Spleen (tissue), 11 donors: ENCODE measurements around the gene DCTN4. TPM values are rescaled to one million over a fixed set of nuclear protein-coding genes. Genes with fewer than 3 reads are reported as not detected.

Source experiments
- DNase-seq: peaks from one replicate; pipeline ENCODE4 v3.0.0-alpha.2; 2020
- H3K27ac ChIP-seq, 8 donors: fragments of 200-600 bp; sonication (generic) in 7 of 8; 1 replicate in 4 of 8; 2 replicates in 4 of 8; pipeline versions ENCODE4 v1.5.0 to v1.8.0; 2016 to 2021; ENCODE audit warnings: inconsistent platforms in 4 of 8, mild to moderate bottlenecking in 4 of 8, moderate library complexity in 1 of 8
- H3K27me3 ChIP-seq, 7 donors: fragments of 200-600 bp; sonication (generic) in 6 of 7; replicated peaks in 1 of 7; 1 replicate in 4 of 7; 2 replicates in 3 of 7; pipeline versions ENCODE4 v1.5.0 to v1.8.0; 2016 to 2021; ENCODE audit warnings: inconsistent platforms in 3 of 7, mild to moderate bottlenecking in 1 of 7
- H3K36me3 ChIP-seq, 6 donors: fragments of 200-600 bp; sonication (generic) in 5 of 6; 1 replicate in 4 of 6; 2 replicates in 2 of 6; pipeline versions ENCODE4 v1.5.0 to v1.8.0; 2016 to 2021; ENCODE audit warnings: inconsistent platforms in 2 of 6
- H3K4me1 ChIP-seq, 6 donors: fragments of 200-600 bp; sonication (generic) in 5 of 6; 1 replicate in 3 of 6; 2 replicates in 3 of 6; pipeline versions ENCODE4 v1.5.0 to v1.8.0; 2016 to 2021; ENCODE audit warnings: inconsistent platforms in 3 of 6
- H3K4me3 ChIP-seq, 8 donors: fragments of 200-600 bp; sonication (generic) in 7 of 8; 1 replicate in 4 of 8; 2 replicates in 4 of 8; pipeline versions ENCODE4 v1.5.0 to v1.8.0; 2016 to 2021; ENCODE audit warnings: inconsistent platforms in 4 of 8, mild to moderate bottlenecking in 4 of 8, moderate library complexity in 2 of 8
- H3K9me3 ChIP-seq, 8 donors: fragments of 200-600 bp; sonication (generic) in 7 of 8; 1 replicate in 4 of 8; 2 replicates in 4 of 8; pipeline versions ENCODE4 v1.5.0 to v1.8.0; 2016 to 2021; ENCODE audit warnings: inconsistent platforms in 4 of 8
- CTCF ChIP-seq, 11 experiments: fragments of 200-600 bp in 7 of 11; fragments of 450-650 bp in 4 of 11; sonication (generic) in 4 of 11; IDR thresholded peaks in 8 of 11; conservative IDR thresholded peaks in 3 of 11; 1 replicate in 7 of 11; 2 replicates in 4 of 11; pipeline versions ENCODE4 v1.4.0 to v1.8.0; 2016 to 2021; ENCODE audit warnings: antibody characterized with exemption in 11 of 11, inconsistent platforms in 4 of 11, mild to moderate bottlenecking in 1 of 11
- POLR2A ChIP-seq, 3 donors: fragments of 450-650 bp; IDR thresholded peaks; one replicate each; pipeline ENCODE4 v1.5.1; 2017; ENCODE audit warnings: antibody characterized with exemption in 3 of 3, mild to moderate bottlenecking in 1 of 3
- POLR2AphosphoS5 ChIP-seq, 3 donors: sonication (generic); formaldehyde crosslinking; IDR thresholded peaks; one replicate each; pipeline ENCODE4 v1.5.1; 2017; ENCODE audit warnings: antibody characterized with exemption in 3 of 3
- WGBS, 5 donors: extraction: QIAGEN DNeasy Blood & Tissue Kit in 3 of 5; methylation state at CpG; one replicate each; pipeline versions ENCODE4 v1.1.5 to v1.1.7; 2013 to 2018; 5-methylcytosine and 5-hydroxymethylcytosine counted together
- intact Hi-C: fragments of 100-400 bp; cut with DNase I; formaldehyde crosslinking; loops from one replicate; pipeline ENCODE4 v1.15.0; 2023; ENCODE audit warnings: low total_unique reads
- polyA plus RNA-seq, 3 donors: library from polyadenylated mRNA; stranded (reverse); fragments of 200-250 nt; gene quantifications; one replicate each; pipeline ENCODE4 v1.2.1, GENCODE V29; 2013
- total RNA-seq, 7 donors: library from RNA; depleted of rRNA in 3 of 7; stranded (reverse); fragments of >200 nt in 3 of 7; fragmentation: NEBNext Ultra II Directional in 4 of 7; extraction: Animal tissue kit (Norgen Biotek cat#: 25700) in 4 of 7; gene quantifications; one replicate each; pipeline versions ENCODE4 v1.1.0 to v1.2.1, GENCODE V29; 2016 to 2021
- donor health status: healthy with polysubstance abuse.
- donor health status: DM: no; HTN: no; CAD: no; lungs with moderate emphysema.
- donor health status: DM: no; HTN: no; CAD: no.
- donor health status: Bipolar disorder and iron deficiency.
- donor health status: healthy.
- donor health status: DM: no; HTN: no; CAD: no.
- donor health status: DM: yes; HTN: yes; CAD: no.

Gene DCTN4
- total and polyA plus RNA-seq, 10 donors, result 11.4 to 68.7 (median 52.0) TPM

- Histone ChIP-seq H3K4me1 (peaks cover 0 to 3% (median under 1%) of the 10 kb centered on the region in 6 donors), H3K36me3 (no peaks in the 10 kb centered on the region), H3K9me3 (no peaks in the 10 kb centered on the region), H3K27me3 (peaks cover 0 to 7% (median 0%) of the 10 kb centered on the region in 7 donors), H3K4me3 (no peak overlapping the region), H3K27ac (no peak overlapping the region)
- intact Hi-C loops, result no loop called here
- no peak for DNase-seq
- TF ChIP-seq CTCF (IDR thresholded peaks at IDR 0.05 in 8 of 11, conservative IDR thresholded peaks at IDR 0.05 in 3 of 11), result no peak
- TF ChIP-seq POLR2A (IDR thresholded peaks at IDR 0.05), result no peak
- no peak for TF ChIP-seq POLR2AphosphoS5 (IDR thresholded peaks at IDR 0.05)
- 80 to 89% (median 85%) methylated on average over 4 of the region's 4 CpGs for WGBS, 5 donors
Measured at GRCh38 chr5:150662731-150663516, 95.9 kb downstream of the DCTN4 start.

GRCh38 chr5:150661821-150662596 is 96.8 kb downstream of the DCTN4 start:
- TF ChIP-seq POLR2AphosphoS5 (IDR thresholded peaks at IDR 0.05), result no peak
- TF ChIP-seq POLR2A (IDR thresholded peaks at IDR 0.05), result no peak
- no peak for TF ChIP-seq CTCF (IDR thresholded peaks at IDR 0.05 in 8 of 11, conservative IDR thresholded peaks at IDR 0.05 in 3 of 11)
- intact Hi-C loops, result no loop called here
- peaks cover 0 to 7% (median 0%) of the 10 kb centered on the region in 7 donors for H3K27me3 ChIP-seq
- no peak overlapping the region for H3K4me3 ChIP-seq
- DNase-seq, result no peak
- no peaks in the 10 kb centered on the region for H3K36me3 ChIP-seq
- peaks cover under 1 to 11% (median 7%) of the 10 kb centered on the region in 6 donors for H3K4me1 ChIP-seq
- no peaks in the 10 kb centered on the region for H3K9me3 ChIP-seq
- H3K27ac ChIP-seq, result no peak overlapping the region
- WGBS, 5 donors, result 83 to 92% (median 88%) methylated on average over 10 of the region's 10 CpGs

GRCh38 chr5:150661086-150661485 is 97.7 kb downstream of the DCTN4 start, which contains the start of gene MYOZ3:
Gene MYOZ3 (plus strand): TSS chr5:150661251. CDS start chr5:150662942, 1,691 bp downstream.
- intact Hi-C loops, result no loop called here
- Histone ChIP-seq H3K4me1 (peaks cover 4 to 19% (median 13%) of the 10 kb centered on the region in 6 donors), H3K9me3 (no peaks in the 10 kb centered on the region), H3K4me3 (no peak within 1 kb of the TSS), H3K27me3 (peaks cover 0 to 7% (median 0%) of the 10 kb centered on the region in 7 donors), H3K36me3 (no peaks in the 10 kb centered on the region), H3K27ac (no peak within 1 kb of the TSS)
- 73 to 88% (median 81%) methylated on average over 7 of the region's 7 CpGs for WGBS, 5 donors
- DNase-seq, result no peak
- no peak for TF ChIP-seq CTCF (IDR thresholded peaks at IDR 0.05 in 8 of 11, conservative IDR thresholded peaks at IDR 0.05 in 3 of 11)
- no peak for TF ChIP-seq POLR2A (IDR thresholded peaks at IDR 0.05)
- no peak for TF ChIP-seq POLR2AphosphoS5 (IDR thresholded peaks at IDR 0.05)
